ENCODE measurements around the gene GPC6. TPM values are rescaled to one million over a fixed set of nuclear protein-coding genes. Genes with fewer than 3 reads are reported as not detected.

The GPC6 gene
- polyA plus RNA-seq, 2 of the 4 experiments (the other 2 are of a cell fraction): 8.0 to 14.4 TPM

DNA sequence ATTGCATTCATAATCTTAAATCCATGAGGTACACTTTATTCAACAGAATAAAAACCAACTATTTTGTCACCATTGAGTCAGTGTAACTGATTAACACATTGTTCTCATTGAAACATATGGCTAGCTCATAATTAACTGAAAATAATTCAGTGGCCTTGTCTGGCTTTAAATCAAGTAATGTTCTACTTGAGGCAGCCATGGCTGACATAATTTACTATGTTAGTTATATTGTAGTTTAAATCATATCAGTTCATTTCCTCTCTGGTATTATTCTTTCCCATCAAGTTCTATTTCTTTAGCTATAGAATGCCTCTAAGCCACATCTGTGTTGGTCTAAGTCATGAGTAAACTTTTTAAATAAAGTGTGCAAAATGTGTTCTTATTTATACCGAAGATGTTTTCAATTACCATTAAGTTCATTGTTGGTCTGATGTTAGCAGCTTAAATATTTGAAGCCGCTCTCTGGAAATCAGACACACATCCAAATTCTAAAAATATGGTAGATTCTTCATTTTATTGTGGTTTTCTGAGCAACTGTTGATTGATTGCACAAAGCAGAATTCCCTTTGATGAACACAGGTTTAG is 393.7 kb downstream of the GPC6 start:
- WGBS (ENCODE audit: missing lambda C conversion rate): 27% methylated on average over 2 of the region's 2 CpGs

DNA sequence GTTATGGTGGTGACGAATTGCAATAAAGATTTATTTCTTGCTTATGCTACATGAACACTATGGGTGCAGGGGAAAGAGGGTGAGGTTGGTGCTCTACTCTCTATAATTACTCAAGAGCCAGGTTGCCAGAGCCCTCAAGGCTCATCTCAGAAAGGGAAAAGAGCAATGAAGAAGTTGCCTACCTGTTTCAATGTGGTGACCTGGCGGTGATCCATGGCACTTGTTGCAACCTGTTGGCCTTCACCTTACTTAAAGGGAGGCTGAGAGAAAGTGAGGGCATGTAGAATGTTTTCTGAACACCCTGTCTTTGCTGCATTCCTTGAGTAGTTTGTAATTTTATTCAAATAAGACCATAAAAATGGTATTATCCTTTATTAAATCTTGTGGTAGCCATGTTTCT is 394.4 kb downstream of the GPC6 start:
- ATAC-seq (no peak), DNase-seq (ENCODE audit: low read depth in 1 of 2, low spot score in 1 of 2) (no peak), FAIRE-seq (no peak)
- no peak overlapping the region for H3K4me2 ChIP-seq
- ChIA-PET CTCF (no interaction called here), POLR2A (no interaction called here)
- no peaks in the 10 kb centered on the region for H3K4me1 ChIP-seq
- WGBS (ENCODE audit: missing lambda C conversion rate): 60% methylated on average over 2 of the region's 2 CpGs
- no peaks in the 10 kb centered on the region for H3K9me3 ChIP-seq
- no peak for TF ChIP-seq TP53 (CRISPR knock-in tag; IDR thresholded peaks at IDR 0.05)
- no peak for TF ChIP-seq POLR2AphosphoS2 (conservative IDR thresholded peaks at IDR 0.05; ENCODE audit: low read length)
- TF ChIP-seq SREBF2 (IDR thresholded peaks at IDR 0.05): no peak
- TF ChIP-seq, protein P1, sequence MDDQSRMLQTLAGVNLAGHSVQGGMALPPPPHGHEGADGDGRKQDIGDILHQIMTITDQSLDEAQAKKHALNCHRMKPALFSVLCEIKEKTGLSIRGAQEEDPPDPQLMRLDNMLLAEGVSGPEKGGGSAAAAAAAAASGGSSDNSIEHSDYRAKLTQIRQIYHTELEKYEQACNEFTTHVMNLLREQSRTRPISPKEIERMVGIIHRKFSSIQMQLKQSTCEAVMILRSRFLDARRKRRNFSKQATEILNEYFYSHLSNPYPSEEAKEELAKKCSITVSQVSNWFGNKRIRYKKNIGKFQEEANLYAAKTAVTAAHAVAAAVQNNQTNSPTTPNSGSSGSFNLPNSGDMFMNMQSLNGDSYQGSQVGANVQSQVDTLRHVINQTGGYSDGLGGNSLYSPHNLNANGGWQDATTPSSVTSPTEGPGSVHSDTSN (IDR thresholded peaks at IDR 0.05): no peak
- TF ChIP-seq GATA3 (IDR thresholded peaks at IDR 0.05; ENCODE audit: borderline replicate concordance): no peak
- TF ChIP-seq FOSL2 (IDR thresholded peaks at IDR 0.05): no peak
- TF ChIP-seq FOSL2 (CRISPR knock-in tag; IDR thresholded peaks at IDR 0.05): no peak
- no peak for TF ChIP-seq NFE2L2 (conservative IDR thresholded peaks at IDR 0.05; ENCODE audit: low read length)
- TF ChIP-seq ZNF302 (CRISPR knock-in tag; IDR thresholded peaks at IDR 0.05): no peak
- no peak for TF ChIP-seq HEYL (CRISPR knock-in tag; IDR thresholded peaks at IDR 0.05)
- TF ChIP-seq BHLHE40 (IDR thresholded peaks at IDR 0.05; ENCODE audit: low read depth, low read length): no peak
- TF ChIP-seq, protein P2, sequence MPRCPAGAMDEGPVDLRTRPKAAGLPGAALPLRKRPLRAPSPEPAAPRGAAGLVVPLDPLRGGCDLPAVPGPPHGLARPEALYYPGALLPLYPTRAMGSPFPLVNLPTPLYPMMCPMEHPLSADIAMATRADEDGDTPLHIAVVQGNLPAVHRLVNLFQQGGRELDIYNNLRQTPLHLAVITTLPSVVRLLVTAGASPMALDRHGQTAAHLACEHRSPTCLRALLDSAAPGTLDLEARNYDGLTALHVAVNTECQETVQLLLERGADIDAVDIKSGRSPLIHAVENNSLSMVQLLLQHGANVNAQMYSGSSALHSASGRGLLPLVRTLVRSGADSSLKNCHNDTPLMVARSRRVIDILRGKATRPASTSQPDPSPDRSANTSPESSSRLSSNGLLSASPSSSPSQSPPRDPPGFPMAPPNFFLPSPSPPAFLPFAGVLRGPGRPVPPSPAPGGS (IDR thresholded peaks at IDR 0.05): no peak
- TF ChIP-seq RAD21 (conservative IDR thresholded peaks at IDR 0.05 in 1 of 2, IDR thresholded peaks at IDR 0.05 in 1 of 2): no peak
- TF ChIP-seq HOXB13 (CRISPR knock-in tag; IDR thresholded peaks at IDR 0.05; ENCODE audit: low read depth): no peak
- no peak for TF ChIP-seq ZC3H11A (IDR thresholded peaks at IDR 0.05)
- no peak for TF ChIP-seq EHMT2 (IDR thresholded peaks at IDR 0.05; ENCODE audit: low read depth)
- no peak for TF ChIP-seq CHD4 (IDR thresholded peaks at IDR 0.05; ENCODE audit: borderline replicate concordance)
- no peak for TF ChIP-seq CEBPB (IDR thresholded peaks at IDR 0.05)
- TF ChIP-seq RCOR1 (IDR thresholded peaks at IDR 0.05; ENCODE audit: low read depth, low read length): no peak
- no peak overlapping the region for H3K4me3 ChIP-seq
- no peak overlapping the region for H3K27ac ChIP-seq

More for the DNA sequence above, 393.7 kb downstream of the GPC6 start:
- H3K4me2 ChIP-seq: no peak overlapping the region
- TF ChIP-seq GATA3 (IDR thresholded peaks at IDR 0.05; ENCODE audit: borderline replicate concordance) (no peak), JUNB (IDR thresholded peaks at IDR 0.05) (no peak), CBX8 (IDR thresholded peaks at IDR 0.05) (no peak), RFX5 (IDR thresholded peaks at IDR 0.05) (no peak), FOSB (CRISPR knock-in tag; IDR thresholded peaks at IDR 0.05) (no peak), TFCP2L1 (CRISPR knock-in tag; IDR thresholded peaks at IDR 0.05) (no peak), FOXS1 (CRISPR knock-in tag; IDR thresholded peaks at IDR 0.05) (no peak), ESRRA (IDR thresholded peaks at IDR 0.05; ENCODE audit: borderline replicate concordance, low read length) (no peak), HOXB13 (CRISPR knock-in tag; IDR thresholded peaks at IDR 0.05; ENCODE audit: low read depth) (no peak), NPAS2 (CRISPR knock-in tag; IDR thresholded peaks at IDR 0.05; ENCODE audit: borderline replicate concordance) (no peak), BHLHE40 (IDR thresholded peaks at IDR 0.05; ENCODE audit: low read depth, low read length) (no peak), KDM5A (IDR thresholded peaks at IDR 0.05) (no peak), EP300 (IDR thresholded peaks at IDR 0.05) (no peak), HEYL (CRISPR knock-in tag; IDR thresholded peaks at IDR 0.05) (no peak)
- TF ChIP-seq, protein P3, sequence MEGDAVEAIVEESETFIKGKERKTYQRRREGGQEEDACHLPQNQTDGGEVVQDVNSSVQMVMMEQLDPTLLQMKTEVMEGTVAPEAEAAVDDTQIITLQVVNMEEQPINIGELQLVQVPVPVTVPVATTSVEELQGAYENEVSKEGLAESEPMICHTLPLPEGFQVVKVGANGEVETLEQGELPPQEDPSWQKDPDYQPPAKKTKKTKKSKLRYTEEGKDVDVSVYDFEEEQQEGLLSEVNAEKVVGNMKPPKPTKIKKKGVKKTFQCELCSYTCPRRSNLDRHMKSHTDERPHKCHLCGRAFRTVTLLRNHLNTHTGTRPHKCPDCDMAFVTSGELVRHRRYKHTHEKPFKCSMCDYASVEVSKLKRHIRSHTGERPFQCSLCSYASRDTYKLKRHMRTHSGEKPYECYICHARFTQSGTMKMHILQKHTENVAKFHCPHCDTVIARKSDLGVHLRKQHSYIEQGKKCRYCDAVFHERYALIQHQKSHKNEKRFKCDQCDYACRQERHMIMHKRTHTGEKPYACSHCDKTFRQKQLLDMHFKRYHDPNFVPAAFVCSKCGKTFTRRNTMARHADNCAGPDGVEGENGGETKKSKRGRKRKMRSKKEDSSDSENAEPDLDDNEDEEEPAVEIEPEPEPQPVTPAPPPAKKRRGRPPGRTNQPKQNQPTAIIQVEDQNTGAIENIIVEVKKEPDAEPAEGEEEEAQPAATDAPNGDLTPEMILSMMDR (IDR thresholded peaks at IDR 0.05): no peak
- TF ChIP-seq, protein P4, sequence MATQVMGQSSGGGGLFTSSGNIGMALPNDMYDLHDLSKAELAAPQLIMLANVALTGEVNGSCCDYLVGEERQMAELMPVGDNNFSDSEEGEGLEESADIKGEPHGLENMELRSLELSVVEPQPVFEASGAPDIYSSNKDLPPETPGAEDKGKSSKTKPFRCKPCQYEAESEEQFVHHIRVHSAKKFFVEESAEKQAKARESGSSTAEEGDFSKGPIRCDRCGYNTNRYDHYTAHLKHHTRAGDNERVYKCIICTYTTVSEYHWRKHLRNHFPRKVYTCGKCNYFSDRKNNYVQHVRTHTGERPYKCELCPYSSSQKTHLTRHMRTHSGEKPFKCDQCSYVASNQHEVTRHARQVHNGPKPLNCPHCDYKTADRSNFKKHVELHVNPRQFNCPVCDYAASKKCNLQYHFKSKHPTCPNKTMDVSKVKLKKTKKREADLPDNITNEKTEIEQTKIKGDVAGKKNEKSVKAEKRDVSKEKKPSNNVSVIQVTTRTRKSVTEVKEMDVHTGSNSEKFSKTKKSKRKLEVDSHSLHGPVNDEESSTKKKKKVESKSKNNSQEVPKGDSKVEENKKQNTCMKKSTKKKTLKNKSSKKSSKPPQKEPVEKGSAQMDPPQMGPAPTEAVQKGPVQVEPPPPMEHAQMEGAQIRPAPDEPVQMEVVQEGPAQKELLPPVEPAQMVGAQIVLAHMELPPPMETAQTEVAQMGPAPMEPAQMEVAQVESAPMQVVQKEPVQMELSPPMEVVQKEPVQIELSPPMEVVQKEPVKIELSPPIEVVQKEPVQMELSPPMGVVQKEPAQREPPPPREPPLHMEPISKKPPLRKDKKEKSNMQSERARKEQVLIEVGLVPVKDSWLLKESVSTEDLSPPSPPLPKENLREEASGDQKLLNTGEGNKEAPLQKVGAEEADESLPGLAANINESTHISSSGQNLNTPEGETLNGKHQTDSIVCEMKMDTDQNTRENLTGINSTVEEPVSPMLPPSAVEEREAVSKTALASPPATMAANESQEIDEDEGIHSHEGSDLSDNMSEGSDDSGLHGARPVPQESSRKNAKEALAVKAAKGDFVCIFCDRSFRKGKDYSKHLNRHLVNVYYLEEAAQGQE (IDR thresholded peaks at IDR 0.05): no peak
- DNase-seq (ENCODE audit: low read depth in 1 of 2, low spot score in 1 of 2) (no peak), ATAC-seq (no peak), FAIRE-seq (no peak)
- H3K4me3 ChIP-seq: no peak overlapping the region
- CTCF ChIA-PET: no interaction called here
- H3K9me3 ChIP-seq: no peaks in the 10 kb centered on the region
- H3K27ac ChIP-seq: no peak overlapping the region
- POLR2A ChIA-PET: no interaction called here
- H3K4me1 ChIP-seq: no peaks in the 10 kb centered on the region

Data from A549 (cell line).